LHCN-M2 (cell line): ENCODE data around the gene NUAK1. TPM values are rescaled to one million over a fixed set of nuclear protein-coding genes. Genes with fewer than 3 reads are reported as not detected.

Experiments
- DNase-seq: peaks from one replicate; pipeline ENCODE4 v3.0.0-alpha.2; 2012; ENCODE audit warnings: low read depth
- total RNA-seq: library from RNA; depleted of rRNA; stranded (reverse); fragments of >200 nt; gene quantifications from 2 replicates; pipeline ENCODE4 v1.2.3, GENCODE V29; 2014

NUAK1 gene
- total RNA-seq, 1 experiment from 2014 or later, result 6.0 TPM

- DNase-seq, result no peak
Observed at GRCh38 chr12:106110626-106111300, 28.0 kb downstream of the NUAK1 start.

- DNase-seq, result no peak
Observed at GRCh38 chr12:106109168-106109910, 29.4 kb downstream of the NUAK1 start.

DNA sequence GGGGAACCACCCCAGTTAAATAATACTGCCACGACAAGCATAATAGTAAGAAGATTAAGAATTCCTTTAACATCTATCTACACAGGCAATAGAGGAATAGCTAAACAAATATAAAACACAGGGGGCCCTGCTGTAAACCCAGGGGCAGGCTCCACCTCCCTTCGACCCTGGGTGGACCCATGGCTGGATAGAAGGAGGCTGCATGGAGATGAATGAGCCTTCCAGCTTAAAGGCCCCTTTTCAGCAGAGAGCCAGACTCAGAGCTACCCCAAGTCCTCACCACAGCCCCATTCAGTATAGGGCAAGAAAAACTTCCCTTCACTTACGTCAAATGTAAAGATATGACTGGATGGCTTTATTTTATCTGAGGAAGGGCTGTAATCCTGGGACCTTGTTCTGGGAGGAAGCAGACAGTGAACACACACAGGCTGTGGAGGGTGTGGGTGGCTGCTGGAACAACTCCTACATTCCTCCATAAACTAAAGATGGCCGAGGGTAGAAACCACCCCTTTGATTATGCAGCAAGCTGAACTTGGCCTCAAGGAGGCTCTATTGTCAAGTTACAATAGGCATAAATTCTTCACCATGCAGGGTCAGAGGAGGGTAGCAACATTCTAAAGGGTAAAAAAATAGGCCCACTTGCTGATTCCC, 30.4 kb downstream of the NUAK1 start:
- no peak for DNase-seq

DNA sequence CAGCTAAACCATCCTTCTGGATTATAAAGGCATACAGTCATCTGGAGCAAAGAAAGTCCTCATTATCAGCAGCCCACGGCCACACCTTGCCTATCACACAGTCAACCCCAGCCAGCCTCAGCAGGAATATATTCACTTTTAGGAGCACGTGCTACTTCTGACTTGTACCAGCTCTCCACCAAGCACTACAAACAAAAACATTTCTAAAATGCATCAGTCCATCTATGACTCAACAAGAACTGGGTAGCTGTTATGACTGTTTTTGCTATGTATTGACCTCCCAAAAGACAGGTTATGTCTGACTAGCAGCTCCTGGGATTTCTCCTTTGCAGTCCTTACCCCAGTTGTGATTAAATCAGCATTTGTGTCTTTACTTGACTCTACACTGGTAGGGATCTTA, 31.2 kb downstream of the NUAK1 start:
- peak; percentile 52 for DNase-seq

DNA sequence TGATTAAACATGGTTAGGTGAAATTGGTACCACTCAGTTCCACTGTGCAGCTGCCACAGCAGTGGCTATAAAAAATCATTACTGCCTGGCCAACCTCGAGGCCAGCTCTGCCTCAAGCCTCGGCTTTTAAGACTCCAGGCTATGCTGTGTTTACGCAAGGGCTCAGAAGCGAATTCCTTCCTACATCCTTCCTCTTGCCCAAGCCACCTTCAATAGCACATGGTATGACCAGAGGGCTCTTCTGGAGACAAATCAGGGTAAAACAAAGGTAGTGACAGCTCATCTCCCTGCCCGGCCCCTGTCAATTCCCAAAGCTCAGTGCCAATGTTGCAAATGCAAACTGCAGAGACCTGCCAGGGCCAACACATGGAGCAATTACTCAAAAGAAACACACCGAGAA, 31.9 kb downstream of the NUAK1 start:
- DNase-seq, result no peak

DNA sequence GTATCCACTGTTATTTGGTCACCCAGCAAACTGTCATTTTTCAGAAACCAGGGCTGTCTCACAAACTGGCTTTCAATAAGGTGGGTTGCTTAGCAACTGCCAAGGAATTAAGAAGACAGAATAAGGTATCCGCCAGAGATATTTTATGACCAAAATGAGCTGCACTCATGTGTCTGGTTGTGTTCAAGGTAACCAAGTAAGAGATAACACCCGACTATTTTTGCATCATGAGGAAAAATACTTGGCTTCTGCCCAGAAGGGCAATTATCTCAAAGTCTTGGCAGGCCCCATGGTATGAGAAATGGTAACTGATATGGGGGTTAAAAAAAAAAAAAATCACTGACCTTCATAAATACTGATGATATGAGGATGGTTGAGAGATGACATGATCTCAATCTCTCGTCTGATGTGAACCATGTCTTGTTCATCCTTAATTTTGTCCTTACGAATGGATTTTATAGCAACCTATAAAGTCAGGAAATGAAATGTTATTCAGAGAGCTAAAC, 32.6 kb downstream of the NUAK1 start:
- DNase-seq, result no peak

GRCh38 chr12:106101803-106102202, 37.0 kb downstream of the NUAK1 start:
- DNase-seq, result no peak

GRCh38 chr12:106098691-106099200, 40.0 kb downstream of the NUAK1 start:
- DNase-seq, result no peak

DNA sequence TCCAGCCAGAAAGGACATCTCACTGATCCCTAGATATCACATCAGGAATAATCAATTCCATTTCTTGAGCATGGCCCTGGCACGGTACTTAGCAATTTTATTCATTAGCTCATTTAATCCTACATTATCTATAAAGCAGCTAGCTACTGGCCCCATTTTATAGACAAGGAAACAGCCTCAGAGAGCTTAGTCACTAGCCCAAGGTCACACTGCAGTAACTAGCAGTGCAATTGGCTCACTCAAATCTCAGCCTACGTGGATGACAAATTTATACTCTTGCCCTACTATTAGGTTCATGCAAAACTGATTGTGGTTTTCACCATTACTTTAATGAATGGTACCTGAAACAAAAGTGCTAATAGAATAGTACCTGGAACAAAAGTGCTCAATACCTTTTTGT, 41.7 kb downstream of the NUAK1 start:
- DNase-seq, result no peak

DNA sequence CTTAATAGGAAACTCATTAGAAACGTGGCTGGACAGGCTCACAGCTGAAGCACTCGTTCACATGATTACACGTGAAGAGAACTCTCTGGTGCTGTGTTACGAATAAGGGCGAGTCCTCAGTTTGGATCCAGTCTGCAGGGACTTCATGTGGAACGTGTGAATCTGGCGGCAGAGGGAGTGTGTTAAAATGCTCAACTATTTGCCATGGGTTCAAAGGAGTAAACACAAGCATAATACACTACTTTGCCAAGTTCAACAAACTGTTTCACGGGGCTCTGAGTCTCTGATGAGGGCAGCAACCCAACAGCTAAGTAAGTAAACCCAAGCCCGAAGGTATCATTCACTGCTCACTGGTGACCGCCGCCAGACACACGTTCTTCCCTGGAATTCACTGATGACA, 42.4 kb downstream of the NUAK1 start:
- no peak for DNase-seq

GRCh38 chr12:106094304-106094703, 44.5 kb downstream of the NUAK1 start:
- no peak for DNase-seq

DNA sequence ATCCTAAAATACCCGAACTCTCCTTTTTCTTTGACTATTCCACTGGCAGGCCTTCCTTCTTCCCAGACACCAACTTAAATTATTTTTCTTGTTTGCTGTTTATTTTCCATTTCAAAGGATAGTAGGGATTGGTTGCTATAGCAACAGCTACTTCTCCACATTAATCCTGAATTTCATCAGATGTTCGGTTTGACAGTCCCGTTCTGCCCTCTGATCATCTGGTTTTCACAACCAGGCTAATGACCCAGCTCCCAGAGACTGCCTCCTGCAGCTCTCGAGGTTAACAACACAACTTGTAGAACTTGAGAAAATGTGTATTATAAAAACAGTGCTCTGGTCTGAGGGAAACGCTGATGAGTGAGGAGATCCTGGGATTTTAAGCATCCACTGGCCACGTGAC, 45.5 kb downstream of the NUAK1 start:
- DNase-seq, result no peak

- no peak for DNase-seq
Observed at GRCh38 chr12:106091446-106091820, 47.3 kb downstream of the NUAK1 start.

DNA sequence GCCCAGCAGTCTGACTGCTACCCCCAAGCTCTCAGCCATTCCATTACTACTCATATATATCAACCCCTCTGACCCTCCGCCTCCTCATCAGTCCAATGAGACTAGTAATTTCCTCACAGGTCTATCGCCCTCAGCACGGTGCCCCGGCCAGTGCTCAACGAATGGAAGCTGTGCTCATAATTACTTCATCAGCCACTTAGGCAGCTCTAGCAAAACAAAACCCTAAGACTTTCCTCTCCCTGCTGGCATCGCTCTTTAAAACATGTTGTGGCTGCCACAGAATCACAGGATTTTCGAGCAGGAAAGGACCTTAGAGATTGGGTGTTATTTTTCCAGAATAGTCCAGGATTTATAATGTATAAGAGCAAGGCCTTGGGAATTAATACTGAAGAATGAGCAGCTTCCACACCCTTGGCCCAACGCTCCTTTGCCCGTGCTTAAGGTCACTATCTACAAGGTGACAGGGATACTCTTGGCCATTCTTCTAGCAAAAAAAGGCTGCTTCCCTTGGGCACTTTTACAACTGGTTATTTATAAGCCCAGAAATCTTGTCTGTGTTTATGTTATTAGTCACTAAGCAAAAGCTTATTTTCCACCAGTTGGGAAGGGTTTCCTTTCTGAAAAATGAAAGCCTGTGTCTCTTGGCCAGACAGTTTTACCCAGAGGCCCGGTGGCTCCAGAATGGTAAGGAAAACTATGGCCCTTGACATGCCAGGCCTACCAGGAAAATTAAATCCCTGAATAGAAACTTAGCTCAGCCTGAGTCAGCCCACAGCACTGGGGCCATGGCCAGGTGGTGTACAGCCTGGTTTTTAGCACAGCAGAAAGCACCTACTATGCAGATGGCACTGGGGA, 47.9 kb downstream of the NUAK1 start:
- DNase-seq, result peak; percentile 78

- no peak for DNase-seq
Observed at GRCh38 chr12:106089935-106090334, 48.8 kb downstream of the NUAK1 start.

GRCh38 chr12:106088811-106089485, 49.8 kb downstream of the NUAK1 start:
- no peak for DNase-seq

- no peak for DNase-seq
Observed at GRCh38 chr12:106088246-106088808, 50.4 kb downstream of the NUAK1 start.

DNA sequence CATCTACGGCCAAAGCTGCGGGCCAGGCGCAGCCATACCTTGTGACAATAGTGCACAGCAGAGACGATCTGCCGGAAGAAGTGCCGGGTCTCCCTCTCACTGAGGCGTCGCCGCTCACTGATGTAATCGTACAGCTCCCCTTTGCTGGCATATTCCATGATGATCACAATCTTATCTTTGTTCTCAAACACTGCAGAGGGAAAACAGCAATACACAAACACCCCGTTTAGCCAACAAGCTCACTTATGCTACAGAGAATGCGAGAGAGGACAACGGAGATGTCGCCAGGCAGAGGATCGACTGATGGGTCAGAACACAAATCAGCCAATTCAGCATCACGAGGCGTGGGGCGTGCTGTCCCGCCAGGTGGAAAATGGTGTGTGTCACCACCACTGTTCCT, 52.1 kb downstream of the NUAK1 start:
- no peak for DNase-seq

DNA sequence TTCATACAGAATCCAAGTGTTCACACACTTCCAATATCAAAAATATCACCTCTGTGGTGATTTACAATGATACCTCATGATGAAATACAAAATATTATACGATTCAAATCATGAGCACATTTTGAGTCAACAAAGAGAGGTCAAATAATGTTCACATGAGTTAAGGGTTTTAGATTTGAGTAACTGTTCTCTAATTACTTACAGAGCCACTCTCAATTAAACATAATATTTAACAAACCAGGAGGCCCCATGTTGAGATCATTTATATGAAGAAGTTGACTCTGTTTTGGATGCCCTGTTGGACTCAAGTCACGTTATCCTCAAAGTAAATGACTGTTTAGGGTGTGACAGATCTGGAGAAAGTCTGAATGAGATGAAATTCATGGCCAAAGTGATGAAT, 53.5 kb downstream of the NUAK1 start:
- no peak for DNase-seq

- DNase-seq, result no peak
Observed at GRCh38 chr12:106084759-106085158, 54.0 kb downstream of the NUAK1 start.
